Measurements from ENCODE around the gene TSPAN5. TPM values are rescaled to one million over a fixed set of nuclear protein-coding genes. Genes with fewer than 3 reads are reported as not detected.

Gene TSPAN5
- total and polyA plus RNA-seq, 9 of the 15 experiments (the other 6 are each of a cell fraction or from before 2014, with no cell fraction given), result 0.58 to 6.6 (median 0.73) TPM

GRCh38 chr4:98467627-98468072 is 190.8 kb downstream of the TSPAN5 start (continued):
- no peak for TF ChIP-seq ATF2 (CRISPR knock-in tag; IDR thresholded peaks at IDR 0.05)
- TF ChIP-seq HDGF (IDR thresholded peaks at IDR 0.05), result no peak
- no peak for TF ChIP-seq ZNF655 (CRISPR knock-in tag; IDR thresholded peaks at IDR 0.05)
- no peak for TF ChIP-seq ZNF133 (CRISPR knock-in tag; IDR thresholded peaks at IDR 0.05)
- TF ChIP-seq XRCC5 (IDR thresholded peaks at IDR 0.05; ENCODE audit: low read depth, low read length), result no peak
- TF ChIP-seq ZNF384 (IDR thresholded peaks at IDR 0.05; ENCODE audit: low read depth, low read length), result no peak
- no peak for TF ChIP-seq ZSCAN32 (CRISPR knock-in tag; IDR thresholded peaks at IDR 0.05)
- TF ChIP-seq MECOM (CRISPR knock-in tag; IDR thresholded peaks at IDR 0.05), result no peak
- no peak for TF ChIP-seq SP1 (CRISPR knock-in tag; IDR thresholded peaks at IDR 0.05)
- TF ChIP-seq, protein P1, sequence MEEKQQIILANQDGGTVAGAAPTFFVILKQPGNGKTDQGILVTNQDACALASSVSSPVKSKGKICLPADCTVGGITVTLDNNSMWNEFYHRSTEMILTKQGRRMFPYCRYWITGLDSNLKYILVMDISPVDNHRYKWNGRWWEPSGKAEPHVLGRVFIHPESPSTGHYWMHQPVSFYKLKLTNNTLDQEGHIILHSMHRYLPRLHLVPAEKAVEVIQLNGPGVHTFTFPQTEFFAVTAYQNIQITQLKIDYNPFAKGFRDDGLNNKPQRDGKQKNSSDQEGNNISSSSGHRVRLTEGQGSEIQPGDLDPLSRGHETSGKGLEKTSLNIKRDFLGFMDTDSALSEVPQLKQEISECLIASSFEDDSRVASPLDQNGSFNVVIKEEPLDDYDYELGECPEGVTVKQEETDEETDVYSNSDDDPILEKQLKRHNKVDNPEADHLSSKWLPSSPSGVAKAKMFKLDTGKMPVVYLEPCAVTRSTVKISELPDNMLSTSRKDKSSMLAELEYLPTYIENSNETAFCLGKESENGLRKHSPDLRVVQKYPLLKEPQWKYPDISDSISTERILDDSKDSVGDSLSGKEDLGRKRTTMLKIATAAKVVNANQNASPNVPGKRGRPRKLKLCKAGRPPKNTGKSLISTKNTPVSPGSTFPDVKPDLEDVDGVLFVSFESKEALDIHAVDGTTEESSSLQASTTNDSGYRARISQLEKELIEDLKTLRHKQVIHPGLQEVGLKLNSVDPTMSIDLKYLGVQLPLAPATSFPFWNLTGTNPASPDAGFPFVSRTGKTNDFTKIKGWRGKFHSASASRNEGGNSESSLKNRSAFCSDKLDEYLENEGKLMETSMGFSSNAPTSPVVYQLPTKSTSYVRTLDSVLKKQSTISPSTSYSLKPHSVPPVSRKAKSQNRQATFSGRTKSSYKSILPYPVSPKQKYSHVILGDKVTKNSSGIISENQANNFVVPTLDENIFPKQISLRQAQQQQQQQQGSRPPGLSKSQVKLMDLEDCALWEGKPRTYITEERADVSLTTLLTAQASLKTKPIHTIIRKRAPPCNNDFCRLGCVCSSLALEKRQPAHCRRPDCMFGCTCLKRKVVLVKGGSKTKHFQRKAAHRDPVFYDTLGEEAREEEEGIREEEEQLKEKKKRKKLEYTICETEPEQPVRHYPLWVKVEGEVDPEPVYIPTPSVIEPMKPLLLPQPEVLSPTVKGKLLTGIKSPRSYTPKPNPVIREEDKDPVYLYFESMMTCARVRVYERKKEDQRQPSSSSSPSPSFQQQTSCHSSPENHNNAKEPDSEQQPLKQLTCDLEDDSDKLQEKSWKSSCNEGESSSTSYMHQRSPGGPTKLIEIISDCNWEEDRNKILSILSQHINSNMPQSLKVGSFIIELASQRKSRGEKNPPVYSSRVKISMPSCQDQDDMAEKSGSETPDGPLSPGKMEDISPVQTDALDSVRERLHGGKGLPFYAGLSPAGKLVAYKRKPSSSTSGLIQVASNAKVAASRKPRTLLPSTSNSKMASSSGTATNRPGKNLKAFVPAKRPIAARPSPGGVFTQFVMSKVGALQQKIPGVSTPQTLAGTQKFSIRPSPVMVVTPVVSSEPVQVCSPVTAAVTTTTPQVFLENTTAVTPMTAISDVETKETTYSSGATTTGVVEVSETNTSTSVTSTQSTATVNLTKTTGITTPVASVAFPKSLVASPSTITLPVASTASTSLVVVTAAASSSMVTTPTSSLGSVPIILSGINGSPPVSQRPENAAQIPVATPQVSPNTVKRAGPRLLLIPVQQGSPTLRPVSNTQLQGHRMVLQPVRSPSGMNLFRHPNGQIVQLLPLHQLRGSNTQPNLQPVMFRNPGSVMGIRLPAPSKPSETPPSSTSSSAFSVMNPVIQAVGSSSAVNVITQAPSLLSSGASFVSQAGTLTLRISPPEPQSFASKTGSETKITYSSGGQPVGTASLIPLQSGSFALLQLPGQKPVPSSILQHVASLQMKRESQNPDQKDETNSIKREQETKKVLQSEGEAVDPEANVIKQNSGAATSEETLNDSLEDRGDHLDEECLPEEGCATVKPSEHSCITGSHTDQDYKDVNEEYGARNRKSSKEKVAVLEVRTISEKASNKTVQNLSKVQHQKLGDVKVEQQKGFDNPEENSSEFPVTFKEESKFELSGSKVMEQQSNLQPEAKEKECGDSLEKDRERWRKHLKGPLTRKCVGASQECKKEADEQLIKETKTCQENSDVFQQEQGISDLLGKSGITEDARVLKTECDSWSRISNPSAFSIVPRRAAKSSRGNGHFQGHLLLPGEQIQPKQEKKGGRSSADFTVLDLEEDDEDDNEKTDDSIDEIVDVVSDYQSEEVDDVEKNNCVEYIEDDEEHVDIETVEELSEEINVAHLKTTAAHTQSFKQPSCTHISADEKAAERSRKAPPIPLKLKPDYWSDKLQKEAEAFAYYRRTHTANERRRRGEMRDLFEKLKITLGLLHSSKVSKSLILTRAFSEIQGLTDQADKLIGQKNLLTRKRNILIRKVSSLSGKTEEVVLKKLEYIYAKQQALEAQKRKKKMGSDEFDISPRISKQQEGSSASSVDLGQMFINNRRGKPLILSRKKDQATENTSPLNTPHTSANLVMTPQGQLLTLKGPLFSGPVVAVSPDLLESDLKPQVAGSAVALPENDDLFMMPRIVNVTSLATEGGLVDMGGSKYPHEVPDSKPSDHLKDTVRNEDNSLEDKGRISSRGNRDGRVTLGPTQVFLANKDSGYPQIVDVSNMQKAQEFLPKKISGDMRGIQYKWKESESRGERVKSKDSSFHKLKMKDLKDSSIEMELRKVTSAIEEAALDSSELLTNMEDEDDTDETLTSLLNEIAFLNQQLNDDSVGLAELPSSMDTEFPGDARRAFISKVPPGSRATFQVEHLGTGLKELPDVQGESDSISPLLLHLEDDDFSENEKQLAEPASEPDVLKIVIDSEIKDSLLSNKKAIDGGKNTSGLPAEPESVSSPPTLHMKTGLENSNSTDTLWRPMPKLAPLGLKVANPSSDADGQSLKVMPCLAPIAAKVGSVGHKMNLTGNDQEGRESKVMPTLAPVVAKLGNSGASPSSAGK (IDR thresholded peaks at IDR 0.05), result no peak
- no peak for TF ChIP-seq POLR3G (IDR thresholded peaks at IDR 0.05; ENCODE audit: extremely low read depth, insufficient read length, insufficient replicate concordance)
- TF ChIP-seq SMARCE1 (IDR thresholded peaks at IDR 0.05), result 0 out of 2 replicates have a peak, but pooled peaks have one; percentile 18
- TF ChIP-seq TCF3 (CRISPR knock-in tag; IDR thresholded peaks at IDR 0.05), result no peak
- TF ChIP-seq ZNF695 (CRISPR knock-in tag; IDR thresholded peaks at IDR 0.05), result no peak
- TF ChIP-seq FOXP1 (CRISPR knock-in tag; IDR thresholded peaks at IDR 0.05), result no peak
- no peak for TF ChIP-seq ZNF551 (CRISPR knock-in tag; IDR thresholded peaks at IDR 0.05)
- peak; percentile 94 for TF ChIP-seq ZFP36 (IDR thresholded peaks at IDR 0.05; ENCODE audit: low read depth, low read length, partially characterized antibody)

Measured in K562 (cell line).